ENCODE data around the gene MAN2B2. TPM values are rescaled to one million over a fixed set of nuclear protein-coding genes. Genes with fewer than 3 reads are reported as not detected.

Gene MAN2B2
- total and polyA plus RNA-seq, 2 experiments from 2014 or later = 22.2 to 24.0 TPM

DNA sequence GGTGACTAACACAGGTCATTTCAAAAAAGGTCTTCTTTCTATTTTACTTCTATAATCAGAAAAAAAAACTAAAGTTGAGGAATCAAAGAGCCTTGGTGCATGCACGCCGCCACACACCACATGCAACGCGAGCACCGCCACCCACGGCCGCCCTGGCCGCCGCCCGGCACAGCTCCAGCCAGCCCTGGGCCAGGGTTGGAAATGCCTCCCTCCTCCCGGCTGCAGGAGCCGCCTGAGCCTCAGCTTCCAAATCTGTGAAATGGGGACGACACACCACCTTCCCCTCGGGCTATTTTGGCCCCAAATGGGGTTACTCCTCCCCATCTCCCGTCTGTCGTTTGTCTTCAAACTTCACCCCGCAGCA, 39.7 kb upstream of the MAN2B2 start:
- Histone ChIP-seq H3K4me1 (ENCODE audit: insufficient read depth) (no peaks in the 10 kb centered on the region), H3K27ac (no peak overlapping the region), H3K79me2 (no peaks in the 10 kb centered on the region), H3K9me2 (replicated peaks; ENCODE audit: insufficient read depth) (no peaks in the 10 kb centered on the region), H4K20me1 (ENCODE audit: insufficient read depth, poor library complexity, severe bottlenecking) (no peaks in the 10 kb centered on the region), H3K9me3 (ENCODE audit: low read depth) (no peaks in the 10 kb centered on the region), H2AFZ (no peak overlapping the region), H3K4me2 (no peak overlapping the region), H3K4me3 (no peak overlapping the region), H3K36me3 (replicated peaks; ENCODE audit: insufficient read depth, low read depth) (no peaks in the 10 kb centered on the region), H3K27me3 (no peaks in the 10 kb centered on the region)
- DNase-seq (ENCODE audit: low spot score) = no peak
- TF ChIP-seq EZH2phosphoT487 (IDR thresholded peaks at IDR 0.05; ENCODE audit: low read depth, severe bottlenecking, unreplicated experiment) (no peak), EZH2 (IDR thresholded peaks at IDR 0.05; ENCODE audit: borderline replicate concordance) (no peak)
- TF ChIP-seq, protein P1, sequence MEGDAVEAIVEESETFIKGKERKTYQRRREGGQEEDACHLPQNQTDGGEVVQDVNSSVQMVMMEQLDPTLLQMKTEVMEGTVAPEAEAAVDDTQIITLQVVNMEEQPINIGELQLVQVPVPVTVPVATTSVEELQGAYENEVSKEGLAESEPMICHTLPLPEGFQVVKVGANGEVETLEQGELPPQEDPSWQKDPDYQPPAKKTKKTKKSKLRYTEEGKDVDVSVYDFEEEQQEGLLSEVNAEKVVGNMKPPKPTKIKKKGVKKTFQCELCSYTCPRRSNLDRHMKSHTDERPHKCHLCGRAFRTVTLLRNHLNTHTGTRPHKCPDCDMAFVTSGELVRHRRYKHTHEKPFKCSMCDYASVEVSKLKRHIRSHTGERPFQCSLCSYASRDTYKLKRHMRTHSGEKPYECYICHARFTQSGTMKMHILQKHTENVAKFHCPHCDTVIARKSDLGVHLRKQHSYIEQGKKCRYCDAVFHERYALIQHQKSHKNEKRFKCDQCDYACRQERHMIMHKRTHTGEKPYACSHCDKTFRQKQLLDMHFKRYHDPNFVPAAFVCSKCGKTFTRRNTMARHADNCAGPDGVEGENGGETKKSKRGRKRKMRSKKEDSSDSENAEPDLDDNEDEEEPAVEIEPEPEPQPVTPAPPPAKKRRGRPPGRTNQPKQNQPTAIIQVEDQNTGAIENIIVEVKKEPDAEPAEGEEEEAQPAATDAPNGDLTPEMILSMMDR (IDR thresholded peaks at IDR 0.05; ENCODE audit: poor library complexity) = no peak
- WGBS (ENCODE audit: low lambda C conversion rate, missing lambda C conversion rate) = 92% methylated on average over 17 of the region's 17 CpGs

DNA sequence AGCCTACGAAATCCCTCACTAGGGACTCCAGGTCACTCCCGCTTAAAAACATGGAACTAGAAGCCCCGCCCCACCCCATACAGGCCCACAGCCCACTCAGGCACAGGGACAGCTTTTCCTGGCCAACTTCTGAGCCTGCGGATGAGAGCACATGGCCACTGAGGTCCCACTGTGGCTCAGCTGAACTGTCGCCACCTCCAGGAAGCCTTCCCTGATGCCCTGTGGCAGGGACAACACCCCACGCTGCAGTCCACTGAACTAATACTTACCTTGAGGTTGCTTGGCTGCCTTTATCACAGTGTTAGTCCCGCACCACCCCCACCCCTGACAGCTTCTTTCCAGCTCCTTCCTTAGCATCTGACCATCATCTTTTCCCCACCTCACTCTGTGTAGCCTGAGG, 39.3 kb upstream of the MAN2B2 start:
- TF ChIP-seq, protein P1 (IDR thresholded peaks at IDR 0.05; ENCODE audit: poor library complexity) = no peak
- no peak for TF ChIP-seq EZH2phosphoT487 (IDR thresholded peaks at IDR 0.05; ENCODE audit: low read depth, severe bottlenecking, unreplicated experiment)
- no peak for TF ChIP-seq EZH2 (IDR thresholded peaks at IDR 0.05; ENCODE audit: borderline replicate concordance)
- Histone ChIP-seq H3K4me1 (ENCODE audit: insufficient read depth) (no peaks in the 10 kb centered on the region), H2AFZ (no peak overlapping the region), H4K20me1 (ENCODE audit: insufficient read depth, poor library complexity, severe bottlenecking) (no peaks in the 10 kb centered on the region), H3K4me2 (no peak overlapping the region), H3K79me2 (no peaks in the 10 kb centered on the region), H3K27ac (no peak overlapping the region), H3K27me3 (no peaks in the 10 kb centered on the region), H3K9me3 (ENCODE audit: low read depth) (no peaks in the 10 kb centered on the region), H3K36me3 (replicated peaks; ENCODE audit: insufficient read depth, low read depth) (no peaks in the 10 kb centered on the region), H3K9me2 (replicated peaks; ENCODE audit: insufficient read depth) (no peaks in the 10 kb centered on the region), H3K4me3 (no peak overlapping the region)
- WGBS (ENCODE audit: low lambda C conversion rate, missing lambda C conversion rate) = 95% methylated on average over 7 of the region's 7 CpGs
- DNase-seq (ENCODE audit: low spot score) = no peak

DNA sequence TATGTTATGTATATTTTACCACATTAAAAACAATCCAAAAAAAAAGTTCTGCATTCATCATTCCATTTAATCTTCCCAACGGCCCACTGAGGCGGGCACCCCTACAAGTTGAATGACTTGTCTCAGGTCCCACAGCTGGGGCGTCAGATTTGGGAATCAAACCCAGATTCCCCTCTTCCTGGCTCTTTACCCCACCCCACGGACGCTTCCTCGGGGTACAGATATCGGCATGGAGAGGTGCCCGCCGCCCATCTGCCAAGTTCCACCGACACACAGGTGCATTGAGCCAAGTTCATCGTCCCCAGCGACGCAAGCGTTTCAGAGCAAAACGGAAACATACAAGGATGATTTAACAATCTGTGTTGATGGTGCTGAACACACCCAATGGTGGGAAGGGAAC, 36.9 kb upstream of the MAN2B2 start:
- TF ChIP-seq EZH2phosphoT487 (IDR thresholded peaks at IDR 0.05; ENCODE audit: low read depth, severe bottlenecking, unreplicated experiment) = no peak
- TF ChIP-seq, protein P1 (IDR thresholded peaks at IDR 0.05; ENCODE audit: poor library complexity) = no peak
- Histone ChIP-seq H3K79me2 (no peaks in the 10 kb centered on the region), H3K27me3 (no peaks in the 10 kb centered on the region), H2AFZ (no peak overlapping the region), H3K4me1 (ENCODE audit: insufficient read depth) (no peaks in the 10 kb centered on the region), H3K27ac (no peak overlapping the region), H3K9me2 (replicated peaks; ENCODE audit: insufficient read depth) (no peaks in the 10 kb centered on the region), H3K4me3 (no peak overlapping the region), H3K36me3 (replicated peaks; ENCODE audit: insufficient read depth, low read depth) (no peaks in the 10 kb centered on the region), H3K9me3 (ENCODE audit: low read depth) (no peaks in the 10 kb centered on the region), H3K4me2 (no peak overlapping the region), H4K20me1 (ENCODE audit: insufficient read depth, poor library complexity, severe bottlenecking) (no peaks in the 10 kb centered on the region)
- WGBS (ENCODE audit: low lambda C conversion rate, missing lambda C conversion rate) = 90% methylated on average over 15 of the region's 15 CpGs
- no peak for DNase-seq (ENCODE audit: low spot score)

DNA sequence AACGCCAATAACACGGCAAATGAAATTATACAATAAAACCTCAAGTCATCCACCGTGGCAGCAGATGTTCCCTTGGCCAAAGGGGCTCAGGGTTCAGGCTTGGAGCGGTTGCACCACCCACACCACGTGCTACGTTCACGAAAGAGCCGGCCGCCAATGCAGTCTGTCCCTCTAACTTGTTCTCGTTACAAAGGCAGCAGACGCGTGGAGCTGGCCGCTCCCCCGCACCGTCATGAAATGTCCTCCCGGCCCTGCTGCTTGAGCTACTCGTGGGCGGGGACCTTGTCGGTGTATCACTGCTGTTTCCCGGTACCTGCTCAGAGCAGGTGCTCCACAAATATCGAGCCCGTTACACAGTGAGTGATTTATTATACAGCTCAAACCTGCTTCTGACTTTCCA, 36.4 kb upstream of the MAN2B2 start:
- Histone ChIP-seq H3K9me3 (ENCODE audit: low read depth) (no peaks in the 10 kb centered on the region), H3K4me3 (no peak overlapping the region), H3K9me2 (replicated peaks; ENCODE audit: insufficient read depth) (no peaks in the 10 kb centered on the region), H3K79me2 (no peaks in the 10 kb centered on the region), H3K27ac (no peak overlapping the region), H3K4me1 (ENCODE audit: insufficient read depth) (no peaks in the 10 kb centered on the region), H2AFZ (no peak overlapping the region), H3K4me2 (no peak overlapping the region), H4K20me1 (ENCODE audit: insufficient read depth, poor library complexity, severe bottlenecking) (no peaks in the 10 kb centered on the region), H3K36me3 (replicated peaks; ENCODE audit: insufficient read depth, low read depth) (no peaks in the 10 kb centered on the region), H3K27me3 (no peaks in the 10 kb centered on the region)
- no peak for DNase-seq (ENCODE audit: low spot score)
- TF ChIP-seq EZH2phosphoT487 (IDR thresholded peaks at IDR 0.05; ENCODE audit: low read depth, severe bottlenecking, unreplicated experiment) (no peak), EZH2 (IDR thresholded peaks at IDR 0.05; ENCODE audit: borderline replicate concordance) (no peak)
- TF ChIP-seq, protein P1 (IDR thresholded peaks at IDR 0.05; ENCODE audit: poor library complexity) = no peak
- WGBS (ENCODE audit: low lambda C conversion rate, missing lambda C conversion rate) = 68% methylated on average over 22 of the region's 22 CpGs

All from hepatocyte (in vitro differentiated cells).